ENCODE data around the gene ABCA7.

The ABCA7 gene

DNA sequence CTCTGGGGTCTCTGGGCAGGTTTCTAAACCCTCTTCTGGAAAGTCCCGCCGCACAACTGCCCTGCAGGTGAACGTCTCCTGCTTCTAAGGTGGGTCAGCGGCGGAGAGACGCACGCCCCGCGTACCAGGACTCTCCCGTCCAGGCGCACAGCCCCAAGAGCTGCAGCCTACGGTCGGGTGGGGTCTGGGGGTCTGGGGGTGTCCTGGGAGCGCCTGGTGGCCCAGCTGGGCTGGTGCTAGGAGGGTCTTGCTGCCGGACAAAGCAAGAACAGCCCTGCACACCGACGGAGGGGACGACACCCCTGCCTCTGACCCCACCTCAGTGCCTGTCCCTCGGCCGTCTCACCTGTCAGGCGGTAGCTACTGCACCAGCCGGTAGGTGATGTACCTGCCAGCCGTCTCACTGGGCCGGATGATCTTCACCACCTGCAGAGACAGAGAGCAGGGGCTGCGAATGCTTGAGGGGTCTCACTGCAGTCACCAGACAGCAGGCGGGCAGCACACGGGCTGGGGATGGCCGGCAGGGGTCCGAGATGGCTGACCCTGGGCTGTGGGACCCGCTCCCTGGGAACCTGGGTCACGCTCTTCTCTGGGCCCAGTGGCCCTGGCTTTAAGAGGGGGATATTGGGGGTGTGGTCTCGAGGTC lies 49.3 kb downstream of the ABCA7 start:
- Histone ChIP-seq H4K20me1 (ENCODE audit: control insufficient read depth, insufficient read depth, low read depth, low read length) (peaks cover 10% of the 10 kb centered on the region), H3K36me3 (ENCODE audit: control insufficient read depth, low read length) (peaks cover 88% of the 10 kb centered on the region), H3K4me1 (ENCODE audit: control insufficient read depth, low read length) (peaks cover 43% of the 10 kb centered on the region), H3F3A (ENCODE audit: control insufficient read depth, insufficient read depth) (peaks cover 13% of the 10 kb centered on the region), H3K79me2 (ENCODE audit: control insufficient read depth, low read length) (peaks cover 33% of the 10 kb centered on the region), H3K9me2 (replicated peaks; ENCODE audit: control insufficient read depth, low read length) (no peaks in the 10 kb centered on the region), H3K27ac (ENCODE audit: low read depth, low read length) (peak overlapping the region; percentile 88; the same call in 1 of the 2 replicates), H3K27me3 (ENCODE audit: control insufficient read depth, low read length) (no peaks in the 10 kb centered on the region), H3K9me3 (ENCODE audit: control insufficient read depth, insufficient read depth, low read length) (no peaks in the 10 kb centered on the region), H3K4me2 (ENCODE audit: low read length) (peak overlapping the region; percentile 61), H3K4me3 (ENCODE audit: low read length) (no peak overlapping the region)
- no peak for TF ChIP-seq EZH2phosphoT487 (IDR thresholded peaks at IDR 0.05; ENCODE audit: borderline replicate concordance, low read length)
- no peak for TF ChIP-seq CTCF (IDR thresholded peaks at IDR 0.05; ENCODE audit: low read depth, low read length, poor library complexity, severe bottlenecking)

DNA sequence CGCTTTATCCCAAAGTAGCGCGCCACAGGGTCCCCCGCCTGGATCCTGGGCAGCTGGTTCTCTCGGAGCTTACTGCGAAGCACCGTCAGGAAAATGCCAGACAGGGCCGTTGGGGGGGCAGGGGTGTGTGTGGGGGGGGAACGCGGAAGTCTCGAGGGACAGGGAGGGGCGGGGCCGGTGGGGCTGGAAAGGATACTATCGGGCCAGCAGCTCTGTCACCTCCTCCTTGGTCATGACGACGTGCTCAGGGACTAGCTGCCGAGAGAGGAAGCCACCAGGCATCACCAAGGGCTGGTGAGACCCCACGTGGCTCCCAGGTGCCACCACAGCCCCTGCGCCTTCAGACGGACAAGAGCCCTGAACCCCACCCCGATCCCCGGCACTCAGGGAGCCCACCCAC lies 50.0 kb downstream of the ABCA7 start:
- TF ChIP-seq CTCF (IDR thresholded peaks at IDR 0.05; ENCODE audit: low read depth, low read length, poor library complexity, severe bottlenecking) (no peak), EZH2phosphoT487 (IDR thresholded peaks at IDR 0.05; ENCODE audit: borderline replicate concordance, low read length) (no peak)
- H3K27me3 ChIP-seq (ENCODE audit: control insufficient read depth, low read length): no peaks in the 10 kb centered on the region
- H3K27ac ChIP-seq (ENCODE audit: low read depth, low read length): no peak overlapping the region
- H3K4me1 ChIP-seq (ENCODE audit: control insufficient read depth, low read length): peaks cover 44% of the 10 kb centered on the region
- H3F3A ChIP-seq (ENCODE audit: control insufficient read depth, insufficient read depth): peaks cover 13% of the 10 kb centered on the region
- peaks cover 88% of the 10 kb centered on the region for H3K36me3 ChIP-seq (ENCODE audit: control insufficient read depth, low read length)
- H3K9me2 ChIP-seq (replicated peaks; ENCODE audit: control insufficient read depth, low read length): no peaks in the 10 kb centered on the region
- no peak overlapping the region for H3K4me3 ChIP-seq (ENCODE audit: low read length)
- H3K79me2 ChIP-seq (ENCODE audit: control insufficient read depth, low read length): peaks cover 39% of the 10 kb centered on the region
- peaks cover 15% of the 10 kb centered on the region for H4K20me1 ChIP-seq (ENCODE audit: control insufficient read depth, insufficient read depth, low read depth, low read length)
- no peaks in the 10 kb centered on the region for H3K9me3 ChIP-seq (ENCODE audit: control insufficient read depth, insufficient read depth, low read length)
- H3K4me2 ChIP-seq (ENCODE audit: low read length): no peak overlapping the region

DNA sequence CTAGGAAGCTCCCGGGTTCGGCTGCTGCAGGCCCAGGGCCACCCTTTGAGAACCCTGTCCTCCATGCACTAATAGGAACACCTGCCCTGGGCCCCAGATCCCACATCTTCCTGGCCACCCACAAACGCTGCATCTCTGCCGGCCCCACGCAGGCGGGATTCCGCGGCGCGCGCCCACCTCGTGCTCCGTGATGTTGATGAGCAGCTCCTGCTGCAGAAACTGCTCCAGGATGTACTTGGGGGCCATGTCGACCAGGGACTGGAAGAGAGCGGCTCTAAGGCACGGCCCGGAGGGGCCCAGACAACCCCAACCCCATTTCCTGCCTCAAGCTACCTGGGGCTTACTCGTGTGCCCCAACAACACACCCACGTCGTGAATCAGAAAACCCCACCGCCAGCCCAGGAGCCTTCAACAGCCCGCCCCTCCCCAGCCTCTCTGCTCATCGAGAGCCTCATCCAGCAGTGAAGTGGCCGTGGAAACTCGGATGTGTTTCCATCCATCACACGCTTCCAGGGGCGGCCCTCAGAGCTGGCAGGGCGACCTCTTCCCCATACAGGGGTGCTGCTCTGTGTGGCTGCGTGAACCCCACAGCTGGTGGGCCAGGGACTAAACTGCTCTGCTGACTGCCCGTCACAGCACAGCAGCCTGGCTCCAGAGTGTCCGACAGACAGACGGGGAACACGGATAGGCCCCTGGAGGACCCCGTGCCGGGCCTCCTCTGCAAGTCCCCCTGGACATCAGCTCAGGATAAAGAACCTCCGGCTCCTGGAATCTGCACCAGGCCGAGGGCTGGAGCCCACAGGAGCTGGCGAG lies 51.0 kb downstream of the ABCA7 start:
- H4K20me1 ChIP-seq (ENCODE audit: control insufficient read depth, insufficient read depth, low read depth, low read length): peaks cover 15% of the 10 kb centered on the region
- peaks cover 77% of the 10 kb centered on the region for H3K36me3 ChIP-seq (ENCODE audit: control insufficient read depth, low read length)
- H3K27me3 ChIP-seq (ENCODE audit: control insufficient read depth, low read length): no peaks in the 10 kb centered on the region
- H3K4me3 ChIP-seq (ENCODE audit: low read length): no peak overlapping the region
- TF ChIP-seq CTCF (IDR thresholded peaks at IDR 0.05; ENCODE audit: low read depth, low read length, poor library complexity, severe bottlenecking) (no peak), EZH2phosphoT487 (IDR thresholded peaks at IDR 0.05; ENCODE audit: borderline replicate concordance, low read length) (no peak)
- no peaks in the 10 kb centered on the region for H3K9me3 ChIP-seq (ENCODE audit: control insufficient read depth, insufficient read depth, low read length)
- H3K9me2 ChIP-seq (replicated peaks; ENCODE audit: control insufficient read depth, low read length): no peaks in the 10 kb centered on the region
- H3F3A ChIP-seq (ENCODE audit: control insufficient read depth, insufficient read depth): peaks cover 14% of the 10 kb centered on the region
- peaks cover 43% of the 10 kb centered on the region for H3K79me2 ChIP-seq (ENCODE audit: control insufficient read depth, low read length)
- H3K4me1 ChIP-seq (ENCODE audit: control insufficient read depth, low read length): peaks cover 50% of the 10 kb centered on the region
- no peak overlapping the region for H3K27ac ChIP-seq (ENCODE audit: low read depth, low read length)
- no peak overlapping the region for H3K4me2 ChIP-seq (ENCODE audit: low read length)

All from DOHH2 (cell line).